ENCODE results near the gene WDR27.

Gene WDR27

GRCh38 chr6:169499848-169500247, 202.0 kb downstream of the WDR27 start (continued):
- no peak for TF ChIP-seq ZNF148 (tag by site-specific recombination; IDR thresholded peaks at IDR 0.05; ENCODE audit: borderline replicate concordance)
- no peak for TF ChIP-seq ZNF473 (tag by site-specific recombination; IDR thresholded peaks at IDR 0.05)
- no peak for TF ChIP-seq ZNF280C (tag by site-specific recombination; IDR thresholded peaks at IDR 0.05)
- TF ChIP-seq ZNF354C (tag by site-specific recombination; IDR thresholded peaks at IDR 0.05; ENCODE audit: borderline replicate concordance, low read depth): no peak
- TF ChIP-seq ZBTB21 (tag by site-specific recombination; IDR thresholded peaks at IDR 0.05): no peak
- no peak for TF ChIP-seq ZNF175 (tag by site-specific recombination; IDR thresholded peaks at IDR 0.05)
- TF ChIP-seq ZNF837 (tag by site-specific recombination; IDR thresholded peaks at IDR 0.05): no peak
- no peak for TF ChIP-seq ZBTB48 (tag by site-specific recombination; IDR thresholded peaks at IDR 0.05)

- Histone ChIP-seq H3K4me1 (ENCODE audit: control insufficient read depth, insufficient read depth, low read length) (no peaks in the 10 kb centered on the region), H3K9me3 (ENCODE audit: control insufficient read depth, insufficient read depth, low read depth, low read length) (no peaks in the 10 kb centered on the region), H3K4me3 (ENCODE audit: low read depth, low read length) (no peak overlapping the region), H3K27ac (ENCODE audit: extremely low read depth, low read depth, low read length) (no peak overlapping the region), H3K36me3 (ENCODE audit: control insufficient read depth in 2 of 2, insufficient read depth in 1 of 2, low read length in 2 of 2) (no peaks in the 10 kb centered on the region)
- no peak for TF ChIP-seq ZNF518A (tag by site-specific recombination; conservative IDR thresholded peaks at IDR 0.05; ENCODE audit: low read depth)
- no peak for TF ChIP-seq ZNF776 (tag by site-specific recombination; IDR thresholded peaks at IDR 0.05; ENCODE audit: borderline replicate concordance)
- TF ChIP-seq ZNF830 (tag by site-specific recombination; IDR thresholded peaks at IDR 0.05; ENCODE audit: low read depth): no peak
- TF ChIP-seq ZFP69B (tag by site-specific recombination; IDR thresholded peaks at IDR 0.05): no peak
- no peak for TF ChIP-seq ZNF23 (tag by site-specific recombination; IDR thresholded peaks at IDR 0.05; ENCODE audit: borderline replicate concordance)
- no peak for TF ChIP-seq ZNF530 (tag by site-specific recombination; IDR thresholded peaks at IDR 0.05; ENCODE audit: low read depth)
- no peak for TF ChIP-seq ZNF596 (tag by site-specific recombination; IDR thresholded peaks at IDR 0.05)
- no peak for TF ChIP-seq HOXA7 (CRISPR knock-in tag; IDR thresholded peaks at IDR 0.05; ENCODE audit: borderline replicate concordance)
- no peak for TF ChIP-seq GLIS1 (tag by site-specific recombination; IDR thresholded peaks at IDR 0.05)
- TF ChIP-seq YY1 (tag by site-specific recombination; IDR thresholded peaks at IDR 0.05): no peak
- no peak for TF ChIP-seq ZNF623 (tag by site-specific recombination; IDR thresholded peaks at IDR 0.05)
- no peak for TF ChIP-seq FEZF1 (tag by site-specific recombination; IDR thresholded peaks at IDR 0.05)
- no peak for TF ChIP-seq ZNF211 (tag by site-specific recombination; IDR thresholded peaks at IDR 0.05; ENCODE audit: low read depth)
- no peak for TF ChIP-seq ZNF792 (tag by site-specific recombination; IDR thresholded peaks at IDR 0.05)
- POLR2A ChIA-PET: no interaction called here
- CTCF ChIA-PET: interaction anchor here (0.5 kb wide), 1 partner anchor 157 kb away, joined by 4 read pairs; no protein-coding TSS in a partner anchor
Observed at GRCh38 chr6:169498916-169499513, 202.8 kb downstream of the WDR27 start.

All from HEK293 (cell line).